SK-N-SH (cell line): ENCODE results near the gene ZNF398. TPM values are rescaled to one million over a fixed set of nuclear protein-coding genes. Genes with fewer than 3 reads are reported as not detected.

Experiments
- CTCF ChIA-PET: fragments of 300-600, 350-600 bp; formaldehyde crosslinking; extraction: SDS; loops from one replicate; lab custom pipeline; 2021; lab: Yijun Ruan, JAX
- POLR2A ChIA-PET: fragments of 350-600 bp; sonication (Branson Sonifier 250); formaldehyde crosslinking; extraction: SDS; loops from one replicate; lab custom pipeline; 2020; ENCODE audit warnings: antibody characterized with exemption, inconsistent platforms; lab: Yijun Ruan, JAX
- DNase-seq: peaks from one replicate; pipeline ENCODE4 v3.0.0; 2012
- H2AFZ ChIP-seq: fragments of 200-600 bp; sonication (generic); 2 replicates; pipeline ENCODE4 v1.8.1; 2016; ENCODE audit warnings: antibody characterized with exemption, mild to moderate bottlenecking, low read depth
- H3F3A ChIP-seq: fragments of 200-600 bp; sonication (generic); replicated peaks from 2 replicates; pipeline ENCODE3; 2016; ENCODE audit warnings: antibody characterized with exemption, mild to moderate bottlenecking; ENCODE audit not compliant: insufficient read depth
- H3K27ac ChIP-seq, 2 experiments: fragments of 200-500 bp in 1 of 2; fragments of 200-600 bp in 1 of 2; sonication (Bioruptor generic) in 1 of 2; sonication (generic), shearing (Covaris generic) in 1 of 2; 2 replicates each; pipeline versions ENCODE4 v1.5.1 to v1.6.1; 2014 to 2016; ENCODE audit warnings: low read depth in 2 of 2, inconsistent platforms in 1 of 2, low read length in 1 of 2, mild to moderate bottlenecking in 1 of 2, mixed read lengths in 1 of 2
- H3K27me3 ChIP-seq: fragments of 200-600 bp; sonication (generic), shearing (Covaris generic); 2 replicates; pipeline ENCODE4 v1.6.1; 2016; ENCODE audit warnings: mixed run types; ENCODE audit not compliant: insufficient read depth
- H3K36me3 ChIP-seq, 2 experiments: fragments of 200-500 bp in 1 of 2; fragments of 200-600 bp in 1 of 2; sonication (Bioruptor generic) in 1 of 2; sonication (generic) in 1 of 2; replicated peaks in 1 of 2; 2 replicates each; pipeline versions ENCODE3 to v1.5.1; 2014 to 2016; ENCODE audit warnings: low read length in 1 of 2, mild to moderate bottlenecking in 1 of 2; ENCODE audit not compliant: insufficient read depth in 2 of 2, control insufficient read depth in 1 of 2
- H3K4me1 ChIP-seq, 2 experiments: fragments of 200-500 bp in 1 of 2; fragments of 200-600 bp in 1 of 2; sonication (Bioruptor generic) in 1 of 2; sonication (generic), shearing (Covaris generic) in 1 of 2; 2 replicates each; pipeline versions ENCODE4 v1.5.1 to v1.6.1; 2014 to 2016; ENCODE audit warnings: low read depth in 1 of 2, low read length in 1 of 2, mixed run types in 1 of 2; ENCODE audit not compliant: insufficient read depth in 2 of 2, control insufficient read depth in 1 of 2
- H3K4me2 ChIP-seq: fragments of 200-600 bp; sonication (generic), shearing (Covaris generic); 2 replicates; pipeline ENCODE4 v1.6.1; 2017; ENCODE audit warnings: mixed run types
- H3K4me3 ChIP-seq, 2 experiments: fragments of 200-500 bp in 1 of 2; fragments of 200-600 bp in 1 of 2; sonication (Bioruptor generic) in 1 of 2; sonication (generic), shearing (Covaris generic) in 1 of 2; 2 replicates each; pipeline versions ENCODE4 v1.5.1 to v1.8.1; 2014 to 2016; ENCODE audit warnings: low read depth in 2 of 2, inconsistent platforms in 1 of 2, low read length in 1 of 2, mild to moderate bottlenecking in 1 of 2, mixed read lengths in 1 of 2, moderate library complexity in 1 of 2
- H3K79me2 ChIP-seq: fragments of 200-600 bp; sonication (generic); 2 replicates; pipeline ENCODE4 v1.8.1; 2017; ENCODE audit warnings: mild to moderate bottlenecking; ENCODE audit not compliant: insufficient read depth
- H3K9ac ChIP-seq: fragments of 200-600 bp; sonication (generic); 2 replicates; pipeline ENCODE4 v1.6.1; 2017; ENCODE audit warnings: mixed run types
- H3K9me2 ChIP-seq: fragments of 200-600 bp; sonication (generic); 2 replicates; pipeline ENCODE4 v1.6.1; 2017; ENCODE audit warnings: mixed run types
- H3K9me3 ChIP-seq: fragments of 200-600 bp; sonication (generic); 2 replicates; pipeline ENCODE4 v1.6.1; 2017; ENCODE audit warnings: mixed run types, mild to moderate bottlenecking, moderate library complexity
- H4K20me1 ChIP-seq: fragments of 200-600 bp; sonication (generic); 2 replicates; pipeline ENCODE4 v1.6.1; 2017; ENCODE audit warnings: mild to moderate bottlenecking, mixed run types; ENCODE audit not compliant: insufficient read depth
- FOSL2 ChIP-seq: IDR thresholded peaks from 2 replicates; pipeline ENCODE4 v1.4.0; 2012; ENCODE audit warnings: low read depth, mild to moderate bottlenecking, moderate library complexity, borderline replicate concordance
- FOXJ3 ChIP-seq: sonication (generic); formaldehyde crosslinking; IDR thresholded peaks from 2 replicates; pipeline ENCODE4 v1.5.1; 2020; ENCODE audit warnings: mild to moderate bottlenecking, missing genetic modification reagents
- GATA2 ChIP-seq: sonication (generic); formaldehyde crosslinking; IDR thresholded peaks from 2 replicates; pipeline ENCODE4 v1.5.0; 2020; ENCODE audit warnings: mild to moderate bottlenecking, missing genetic modification reagents
- POLR2AphosphoS5 ChIP-seq: IDR thresholded peaks from 2 replicates; pipeline ENCODE4 v1.6.1; 2012; ENCODE audit warnings: low read depth, low read length
- RFX5 ChIP-seq: IDR thresholded peaks from 2 replicates; pipeline ENCODE4 v1.6.1; 2012; ENCODE audit warnings: mild to moderate bottlenecking, improper control_type of control experiment, low read length
- TAF1 ChIP-seq: IDR thresholded peaks from 2 replicates; pipeline ENCODE4 v1.6.1; 2012; ENCODE audit warnings: low read depth, mild to moderate bottlenecking, low read length, moderate library complexity, borderline replicate concordance
- TCF12 ChIP-seq: IDR thresholded peaks from 2 replicates; pipeline ENCODE4 v1.4.0; 2012
- ZBTB33 ChIP-seq: IDR thresholded peaks from 2 replicates; pipeline ENCODE4 v1.4.0; 2012; ENCODE audit warnings: low read depth, borderline replicate concordance
- WGBS: methylation state at CpG from one replicate; pipeline ENCODE4 v1.1.6; 2017; ENCODE audit warnings: low lambda C conversion rate; 5-methylcytosine and 5-hydroxymethylcytosine counted together
- polyA plus RNA-seq, 3 experiments: library from polyadenylated mRNA; depleted of rRNA; stranded (reverse); fragments of >200 nt; gene quantifications; 2 replicates each; pipeline ENCODE4 v1.2.3, GENCODE V29; 2012

ZNF398 gene
- polyA plus RNA-seq, 1 of the 3 experiments (the other 2 are of a cell fraction): 4.5 TPM

DNA sequence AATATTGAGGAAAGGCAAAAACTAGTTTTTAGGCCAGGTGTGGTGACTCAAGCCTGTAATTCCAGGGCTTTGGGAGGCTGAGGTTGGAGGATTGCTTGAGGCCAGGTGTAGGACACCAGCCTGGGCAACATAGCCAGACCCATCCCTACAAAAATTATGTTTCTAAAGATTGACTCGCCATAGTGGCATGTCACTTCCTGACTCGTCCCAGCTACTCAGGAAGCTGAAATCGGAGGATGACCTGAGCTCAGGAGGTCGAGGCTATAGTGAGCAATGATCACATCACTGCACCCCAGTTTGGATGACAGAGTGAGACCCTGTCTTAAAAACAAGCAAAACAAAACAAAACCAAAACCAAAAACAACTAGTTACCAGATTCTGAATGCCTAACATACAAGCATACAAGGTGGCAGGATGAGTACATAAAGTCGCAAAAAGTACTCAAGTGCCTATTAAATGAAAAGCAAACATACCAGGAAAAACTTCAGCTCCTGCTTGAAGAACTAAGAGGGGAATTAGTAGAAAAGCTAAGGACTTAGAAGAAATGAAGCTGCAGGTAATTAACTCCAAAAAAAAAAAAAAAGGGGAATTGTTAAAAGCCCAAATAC is 14.1 kb downstream of the ZNF398 start:
- WGBS: 46% methylated on average over 5 of the region's 5 CpGs
- 0 out of 4 replicates have a peak, but pooled peaks cover 0 to 6% of the 10 kb centered on the region in 2 experiments for H3K4me1 ChIP-seq
- H3F3A ChIP-seq: peaks cover 6% of the 10 kb centered on the region
- no peaks in the 10 kb centered on the region for H3K9me3 ChIP-seq
- H4K20me1 ChIP-seq: no peaks in the 10 kb centered on the region
- no peak for TF ChIP-seq RFX5
- peak; percentile 50 for TF ChIP-seq FOSL2
- no peak for TF ChIP-seq TCF12
- TF ChIP-seq TAF1: no peak
- H3K4me3 ChIP-seq: no peak overlapping the region
- H3K9me2 ChIP-seq: no peaks in the 10 kb centered on the region
- no peak overlapping the region for H3K27ac ChIP-seq
- no peak for DNase-seq
- H2AFZ ChIP-seq: no peak overlapping the region
- ChIA-PET CTCF (interaction anchor here (0.9 to 1.8 kb wide), 3 partner anchors 12 to 35 kb away, joined by 3 to 9 read pairs (median 5); partner anchors contain the start of genes ZNF398 and ZNF425), POLR2A (no interaction called here)
- no peak overlapping the region for H3K4me2 ChIP-seq
- no peaks in the 10 kb centered on the region for H3K27me3 ChIP-seq
- no peak overlapping the region for H3K9ac ChIP-seq
- peaks cover 67% of the 10 kb centered on the region for H3K79me2 ChIP-seq
- peaks cover 18 to 53% of the 10 kb centered on the region in 2 experiments for H3K36me3 ChIP-seq

GRCh38 chr7:149166142-149166541 is 18.9 kb downstream of the ZNF398 start:
- H3K79me2 ChIP-seq: peaks cover 26% of the 10 kb centered on the region
- no peak overlapping the region for H3K4me2 ChIP-seq
- no peak overlapping the region for H3K9ac ChIP-seq
- DNase-seq: no peak
- H4K20me1 ChIP-seq: no peaks in the 10 kb centered on the region
- H3K4me1 ChIP-seq: 0 out of 4 replicates have a peak, but pooled peaks cover 0 to 1% of the 10 kb centered on the region in 2 experiments
- H3K9me2 ChIP-seq: no peaks in the 10 kb centered on the region
- H3K27ac ChIP-seq: no peak overlapping the region
- no peaks in the 10 kb centered on the region for H3K27me3 ChIP-seq
- no peak overlapping the region for H2AFZ ChIP-seq
- TF ChIP-seq RFX5: no peak
- TF ChIP-seq, all 33 proteins: peak for 0
- 94% methylated on average over 1 of the region's 1 CpG for WGBS
- Histone ChIP-seq H3K36me3 (peaks cover 37 to 79% of the 10 kb centered on the region in 2 experiments), H3K9me3 (no peaks in the 10 kb centered on the region), H3K4me3 (no peak overlapping the region), H3F3A (peaks cover 6% of the 10 kb centered on the region)
- ChIA-PET CTCF (interaction anchor here (1.0 to 2.6 kb wide), 6 partner anchors 15 to 29 kb away, joined by 3 to 11 read pairs (median 6); partner anchors contain the start of genes ZNF282 and ZNF398), POLR2A (no interaction called here)

- H3K27ac ChIP-seq: no peak overlapping the region
- POLR2A ChIA-PET: no interaction called here
- H3K4me2 ChIP-seq: no peak overlapping the region
- no peaks in the 10 kb centered on the region for H3K4me1 ChIP-seq
- H3K36me3 ChIP-seq: peaks cover 38 to 79% of the 10 kb centered on the region in 2 experiments
- no peaks in the 10 kb centered on the region for H3K9me3 ChIP-seq
- H3K79me2 ChIP-seq: peaks cover 20% of the 10 kb centered on the region
- H3F3A ChIP-seq: peaks cover 6% of the 10 kb centered on the region
- TF ChIP-seq GATA2 (CRISPR knock-in tag) (no peak), POLR2AphosphoS5 (no peak), ZBTB33 (no peak), FOXJ3 (CRISPR knock-in tag) (no peak)
- CTCF ChIA-PET: interaction anchor here (0.8 to 2.2 kb wide), 5 partner anchors 16 to 95 kb away, joined by 3 to 9 read pairs (median 6); partner anchors contain the start of genes ZNF282, ZNF398 and ZNF783
- no peaks in the 10 kb centered on the region for H3K9me2 ChIP-seq
- no peak for DNase-seq
- H2AFZ ChIP-seq: no peak overlapping the region
- no peak overlapping the region for H3K4me3 ChIP-seq
- H3K27me3 ChIP-seq: no peaks in the 10 kb centered on the region
- H4K20me1 ChIP-seq: no peaks in the 10 kb centered on the region
- no peak overlapping the region for H3K9ac ChIP-seq
Observed at GRCh38 chr7:149166630-149167352, 19.5 kb downstream of the ZNF398 start.
